GM19455 (cell line): ENCODE results near the gene EIPR1.

ENCODE experiments used
- ATAC-seq: cut with Tn5 transposase; IDR thresholded peaks from one replicate; pipeline ENCODE4 v1.9.1; 2021; ENCODE audit not compliant: unreplicated experiment

EIPR1 gene

DNA sequence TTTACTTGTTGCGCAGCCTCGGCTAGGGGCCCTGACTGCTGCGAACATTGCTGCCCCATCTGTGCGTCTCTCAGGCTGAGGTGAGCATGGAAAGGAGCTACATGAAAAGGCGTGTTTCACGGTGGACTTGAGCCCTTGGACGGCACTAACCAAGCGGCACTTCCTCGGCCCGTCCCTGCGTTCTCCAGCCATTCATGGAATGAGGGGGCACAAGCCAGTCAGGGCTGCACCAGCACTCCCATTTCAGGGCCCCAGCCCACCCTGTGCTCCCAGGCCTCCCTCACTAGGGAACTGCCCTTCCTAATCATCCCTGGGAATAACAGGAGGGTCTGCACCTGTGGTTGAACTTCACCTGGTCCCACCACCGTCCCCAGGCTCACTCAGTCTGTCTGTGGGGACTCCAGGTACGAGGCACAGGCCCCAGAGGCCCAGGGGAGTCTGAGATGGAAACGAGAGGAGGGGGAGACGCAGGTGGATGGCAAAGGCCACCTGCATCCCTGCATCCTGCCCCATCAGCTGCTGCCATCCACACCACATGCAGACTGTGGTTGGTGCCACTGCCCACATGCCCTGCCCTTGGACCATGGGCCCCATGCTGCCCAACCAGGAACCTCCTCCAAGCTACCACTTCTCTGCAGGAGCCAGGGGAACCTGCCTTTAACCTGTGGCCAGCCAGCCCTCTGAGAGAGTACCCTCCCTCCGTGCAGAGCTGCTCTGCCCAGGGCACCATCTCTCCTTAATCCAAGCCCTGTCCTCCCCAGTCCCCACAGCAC is 99.7 kb downstream of the EIPR1 start:
- ATAC-seq, result no peak

- ATAC-seq, result no peak
These were observed 100.4 kb downstream of the EIPR1 start for GRCh38 chr2:3277050-3277747.

DNA sequence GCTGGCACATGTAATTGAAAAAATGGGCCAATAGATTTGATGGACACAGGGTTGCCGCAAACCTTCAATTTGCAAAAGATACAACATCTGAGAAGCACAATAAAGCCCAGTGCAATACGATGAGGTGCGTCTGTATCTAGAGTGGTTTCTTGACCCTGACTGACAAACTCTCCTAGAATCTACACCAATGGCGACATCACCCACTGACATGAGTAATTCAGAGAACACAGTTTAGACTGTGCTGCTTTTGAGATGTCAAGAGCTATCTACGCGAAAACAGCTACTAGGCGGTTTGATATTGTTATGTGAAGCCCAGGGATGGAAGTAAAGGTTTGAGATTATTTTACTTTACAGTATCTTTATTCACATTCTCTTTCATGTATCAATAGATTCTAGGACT is 104.9 kb downstream of the EIPR1 start:
- no peak for ATAC-seq

GRCh38 chr2:3270095-3270478 is 107.5 kb downstream of the EIPR1 start:
- no peak for ATAC-seq

GRCh38 chr2:3269425-3270094 is 108.1 kb downstream of the EIPR1 start:
- ATAC-seq, result no peak

- no peak for ATAC-seq
These were observed 109.0 kb downstream of the EIPR1 start for GRCh38 chr2:3268705-3269029.

DNA sequence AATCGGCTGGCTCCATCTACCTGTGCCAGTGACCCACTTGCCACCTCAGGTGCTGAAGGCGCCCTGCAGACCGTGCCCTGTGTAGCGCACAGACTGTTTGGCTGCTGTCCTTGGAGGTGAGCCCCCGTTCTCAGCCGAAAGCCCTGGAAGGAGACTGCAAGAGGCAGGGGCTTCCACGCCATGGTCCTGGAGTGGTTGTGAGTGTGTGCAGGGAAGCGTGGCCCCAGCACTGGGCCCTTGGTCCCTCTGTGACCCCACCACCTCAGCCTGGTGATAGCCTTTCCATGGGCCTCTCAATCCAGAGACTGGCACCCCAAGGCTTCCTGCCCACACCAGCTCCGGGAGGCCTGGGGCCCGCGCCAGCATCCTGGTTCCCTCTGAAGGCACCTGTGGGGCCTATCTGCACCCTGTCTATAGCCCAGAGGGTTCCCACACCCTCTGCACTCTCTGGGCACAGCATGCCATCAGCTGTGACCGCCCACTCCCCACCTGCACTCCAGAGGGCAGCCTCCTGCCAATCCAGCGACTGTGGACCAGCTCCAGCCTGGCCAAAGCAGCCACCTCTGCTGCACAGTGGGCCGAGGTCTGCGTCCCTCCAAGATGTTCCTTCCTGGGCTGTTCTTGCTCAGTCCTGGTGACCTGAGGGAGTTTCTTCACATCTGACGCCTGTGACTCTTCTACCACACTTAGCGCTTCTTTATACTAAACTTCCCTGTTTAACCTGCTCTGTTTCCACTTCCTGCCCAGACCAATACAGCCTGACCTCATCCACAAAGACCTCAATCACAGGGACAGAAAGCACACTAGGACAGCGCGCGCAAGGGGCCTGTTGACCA is 109.5 kb downstream of the EIPR1 start:
- ATAC-seq, result no peak

DNA sequence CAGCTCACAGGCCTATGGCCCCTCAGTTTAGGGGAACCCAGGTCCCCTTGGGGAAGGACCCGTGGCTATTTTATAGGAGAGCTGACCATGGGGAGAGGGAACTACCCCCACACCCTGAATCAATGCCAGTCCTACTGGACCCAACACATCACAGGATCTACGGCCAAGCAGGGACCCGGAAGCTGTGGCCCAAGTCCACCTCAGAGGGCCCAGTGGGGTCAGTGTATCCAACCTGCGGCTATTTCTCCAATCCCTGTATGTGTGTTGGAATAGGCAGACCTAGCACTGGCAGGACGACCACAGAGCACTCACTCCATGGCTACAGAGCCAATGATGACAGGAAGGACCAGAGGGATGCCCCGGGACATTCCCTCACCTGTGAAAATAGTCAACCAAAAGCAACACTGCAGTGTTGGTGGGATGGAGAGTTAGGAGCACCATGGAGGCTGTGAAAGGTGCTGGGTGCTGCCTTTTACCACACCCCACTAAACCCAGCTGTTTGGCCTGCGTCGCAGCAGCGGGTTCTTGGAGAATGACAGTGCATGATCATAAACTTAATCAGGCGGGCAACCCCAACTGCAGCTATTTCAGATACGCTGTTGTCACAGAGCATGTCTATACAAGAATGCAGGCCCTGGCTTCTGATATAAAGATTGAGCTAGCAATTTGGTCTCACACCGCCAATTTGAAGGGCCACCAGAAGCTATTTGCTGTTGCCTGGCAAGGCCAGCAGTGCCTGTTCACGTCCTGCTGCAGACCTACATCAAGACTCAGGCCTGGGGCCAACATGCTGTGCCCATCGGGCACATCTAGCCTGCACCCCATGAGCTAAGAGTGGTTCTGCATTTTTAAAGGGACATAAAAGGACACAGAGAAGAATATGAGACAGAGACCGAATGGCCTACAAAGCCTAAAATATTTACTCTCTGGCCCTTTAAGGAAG is 110.4 kb downstream of the EIPR1 start:
- ATAC-seq, result no peak

DNA sequence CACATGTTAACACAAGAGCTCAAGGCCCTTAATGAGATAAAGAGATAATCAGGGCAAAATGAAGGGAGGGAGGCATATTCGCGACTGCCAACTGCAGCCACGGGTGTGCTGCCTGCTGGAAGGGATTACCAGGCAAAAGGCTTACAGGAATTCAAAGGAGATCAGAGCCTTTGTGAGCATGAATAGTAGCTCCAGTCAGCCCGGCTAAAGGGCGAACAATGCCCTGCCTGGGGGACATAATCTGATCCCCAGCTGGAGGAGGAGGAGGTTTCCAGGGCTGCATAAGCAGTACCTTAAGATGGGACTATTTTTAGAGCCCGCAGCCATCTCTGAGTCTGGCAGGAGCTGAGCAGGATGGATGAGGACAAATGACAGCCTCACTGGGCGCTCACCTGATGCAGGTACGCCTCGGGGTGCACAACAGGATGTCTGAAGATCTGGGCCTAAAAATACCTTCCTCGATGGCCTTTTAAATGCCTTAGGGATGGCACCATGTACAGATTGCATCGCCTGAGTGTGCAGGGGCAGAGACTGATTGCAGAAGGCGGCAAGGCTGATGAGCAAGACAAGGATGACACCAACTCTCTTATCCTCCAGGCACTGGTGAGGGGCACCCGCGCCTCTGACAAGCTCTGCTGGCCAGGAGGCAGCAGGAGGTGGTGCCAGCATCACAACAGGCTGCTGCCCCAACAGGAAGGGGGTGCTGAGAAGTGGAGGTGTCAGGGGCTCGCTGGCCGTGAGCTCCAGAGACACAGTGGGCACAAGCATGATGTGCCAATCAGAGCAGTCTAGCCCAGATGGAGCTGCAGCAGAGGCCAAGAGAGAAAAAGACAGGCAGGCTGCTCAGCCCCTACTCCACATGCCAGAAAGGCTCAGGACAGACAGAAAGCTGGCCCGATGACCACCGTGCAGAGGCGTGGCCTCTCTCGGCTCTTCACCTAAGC is 111.4 kb downstream of the EIPR1 start:
- ATAC-seq, result no peak

GRCh38 chr2:3265471-3265870 is 112.1 kb downstream of the EIPR1 start:
- no peak for ATAC-seq

DNA sequence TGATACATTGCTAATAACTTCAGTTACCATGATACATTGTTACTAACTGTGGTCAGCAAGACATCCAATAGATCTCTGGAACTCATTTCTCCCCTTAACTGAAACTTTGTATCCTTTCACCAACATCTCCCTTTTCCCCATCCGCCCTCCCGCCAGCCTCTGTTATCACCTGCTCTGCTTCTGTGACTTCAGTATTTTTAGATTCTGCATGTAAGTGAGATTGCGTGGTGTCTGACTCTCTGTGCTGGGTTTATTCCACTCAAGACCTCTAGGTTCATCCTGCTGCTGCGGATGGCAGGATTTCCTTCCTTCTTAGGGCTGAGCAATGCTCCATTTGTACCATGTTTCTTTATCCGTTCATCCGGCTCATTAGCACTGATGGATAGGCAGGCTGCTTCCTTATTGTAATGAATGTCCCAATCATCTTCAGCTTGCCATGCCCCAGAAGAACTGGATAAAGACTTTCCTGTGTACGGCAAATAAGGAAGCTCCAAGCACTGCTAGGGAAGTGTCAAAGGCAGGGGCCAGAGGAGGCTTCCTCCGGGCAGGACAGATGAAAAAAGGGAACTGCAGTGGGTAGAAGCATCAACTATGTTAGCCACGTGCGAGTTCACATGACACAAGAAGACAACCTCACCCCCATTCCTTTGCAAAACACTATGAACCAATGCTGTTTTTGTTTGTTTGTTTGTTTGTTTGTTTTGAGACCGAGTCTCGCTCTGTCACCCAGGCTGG is 113.4 kb downstream of the EIPR1 start:
- ATAC-seq, result no peak

GRCh38 chr2:3263487-3263886 is 114.1 kb downstream of the EIPR1 start:
- no peak for ATAC-seq

DNA sequence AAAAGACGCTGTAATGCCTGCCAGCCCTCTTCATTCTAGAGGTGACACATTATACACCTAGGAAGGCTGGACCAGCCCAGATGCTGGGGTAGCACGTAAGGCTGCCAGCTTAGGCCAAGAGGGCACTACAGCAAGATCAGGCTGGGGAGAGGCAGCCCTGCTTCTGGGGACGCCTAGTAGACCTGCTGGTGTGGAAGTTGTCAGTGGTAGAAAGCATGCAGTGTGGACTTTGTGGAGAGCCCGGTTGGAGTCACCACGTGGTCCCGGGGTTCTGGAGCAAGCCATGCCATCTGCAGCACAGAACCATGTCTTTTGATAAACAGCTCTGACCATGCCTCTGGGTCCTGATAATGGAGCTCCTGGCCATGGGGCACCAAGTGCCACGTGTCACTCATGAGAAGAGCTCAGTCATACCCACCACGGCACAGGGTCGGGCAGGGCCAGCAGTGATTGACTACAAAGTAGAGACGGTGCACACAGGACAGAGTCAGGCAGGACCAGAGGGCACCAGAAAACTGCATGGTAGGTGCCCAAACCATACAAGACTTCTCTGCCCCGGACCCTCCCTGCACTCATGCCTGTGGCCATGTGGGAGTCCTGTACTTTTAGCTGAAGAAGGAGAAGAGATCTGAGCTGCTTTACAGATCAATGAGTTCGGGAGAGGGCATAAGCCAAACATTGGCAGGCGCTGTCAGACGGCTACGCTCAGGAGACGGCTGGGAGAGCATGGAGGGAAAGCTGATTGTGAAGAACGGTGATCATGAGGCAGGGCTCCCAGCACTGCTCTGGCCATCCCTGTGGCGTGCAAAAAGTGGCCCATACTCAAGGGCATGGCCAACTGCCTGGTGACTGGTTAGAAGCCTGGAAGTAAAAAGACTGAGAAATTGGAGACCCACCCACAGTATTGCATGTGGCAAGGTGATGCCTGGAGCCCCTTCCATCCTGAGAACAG is 114.9 kb downstream of the EIPR1 start:
- no peak for ATAC-seq

DNA sequence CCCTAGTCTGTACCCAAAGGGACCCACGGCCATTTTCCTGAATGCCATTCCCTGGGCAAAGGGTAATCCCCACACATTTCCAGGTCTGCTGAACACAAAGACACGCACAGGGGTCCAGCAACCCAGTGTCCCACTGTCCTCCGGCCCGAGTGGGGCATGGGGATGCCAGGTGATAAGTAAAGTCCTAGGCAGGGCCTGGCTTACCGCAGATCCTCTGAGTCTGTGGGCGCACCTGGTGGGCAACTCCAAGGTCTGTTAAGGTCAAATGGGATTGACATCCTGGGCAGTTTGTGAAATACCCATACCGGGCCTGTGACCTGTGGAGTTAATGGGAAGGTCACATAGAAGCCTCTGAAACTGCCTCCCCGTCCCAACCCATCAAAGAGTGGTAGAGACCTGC is 116.1 kb downstream of the EIPR1 start:
- no peak for ATAC-seq

DNA sequence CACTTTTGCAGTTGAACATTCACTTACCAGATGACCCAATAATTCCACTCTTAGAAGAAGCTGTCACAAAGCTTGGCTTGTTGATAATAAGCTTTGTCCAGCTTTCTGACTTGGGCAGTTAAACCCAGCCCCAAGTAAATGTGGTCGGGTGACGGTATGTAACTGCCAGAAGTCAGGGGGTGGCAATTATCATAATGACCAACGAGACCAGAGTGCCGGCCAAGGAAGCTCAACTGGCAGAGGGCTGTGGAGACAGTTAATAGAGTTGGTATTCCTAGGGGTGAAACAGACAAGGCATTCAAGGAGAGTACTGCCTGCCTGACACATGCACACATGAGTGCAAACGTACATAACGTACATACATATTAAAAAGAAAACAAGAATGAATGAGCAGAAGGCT is 116.7 kb downstream of the EIPR1 start:
- no peak for ATAC-seq

DNA sequence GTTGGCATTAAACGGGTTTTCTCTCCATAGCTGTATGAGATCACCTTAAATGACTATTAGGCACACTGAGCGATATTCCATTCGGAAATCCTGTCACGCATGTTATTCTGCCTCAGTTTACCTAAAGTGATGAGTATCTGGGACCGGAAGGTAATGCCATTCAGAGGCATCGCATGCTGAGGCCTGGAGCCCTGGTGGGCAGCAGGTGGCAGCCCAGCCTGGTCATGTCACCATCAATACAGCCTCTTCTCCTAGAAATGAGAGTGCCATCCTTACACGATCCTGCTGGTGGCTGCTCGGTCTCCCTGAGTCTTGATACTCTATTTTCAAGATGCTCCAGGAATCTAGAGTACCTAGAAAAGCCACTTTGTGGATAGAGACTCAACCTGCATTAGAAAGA is 119.8 kb downstream of the EIPR1 start:
- no peak for ATAC-seq

GRCh38 chr2:3257166-3257565 is 120.5 kb downstream of the EIPR1 start:
- no peak for ATAC-seq
